Natural killer cell (primary cell): ENCODE results near the gene KCP. TPM values are rescaled to one million over a fixed set of nuclear protein-coding genes. Genes with fewer than 3 reads are reported as not detected.

Experiments
- ATAC-seq, 3 donors: fragments of 150-1000 bp in 2 of 3; fragments of 200-7000 bp in 1 of 3; cut with Tn5 transposase; 1 replicate in 1 of 3; 2 replicates in 2 of 3; pipeline ENCODE4 v1.10.0; 2021; ENCODE audit warnings: mild to moderate bottlenecking in 2 of 3, moderate library complexity in 2 of 3
- DNase-seq, 2 donors: peaks; one replicate each; pipeline versions ENCODE4 v3.0.0 to v3.0.0-alpha.2; 2013 to 2021; ENCODE audit warnings: mixed read lengths in 1 of 2
- H3K27ac ChIP-seq: one replicate; pipeline ENCODE4 v1.5.1; 2013; ENCODE audit warnings: mild to moderate bottlenecking, low read length
- H3K27me3 ChIP-seq: one replicate; pipeline ENCODE4 v1.6.1; 2013; ENCODE audit warnings: low read length; ENCODE audit not compliant: control insufficient read depth, insufficient read depth
- H3K36me3 ChIP-seq: one replicate; pipeline ENCODE4 v1.6.1; 2013; ENCODE audit warnings: low read length; ENCODE audit not compliant: control insufficient read depth, insufficient read depth
- H3K4me1 ChIP-seq: one replicate; pipeline ENCODE4 v1.6.1; 2013; ENCODE audit warnings: low read length; ENCODE audit not compliant: control insufficient read depth, insufficient read depth
- H3K4me3 ChIP-seq: one replicate; pipeline ENCODE4 v1.5.1; 2013; ENCODE audit warnings: low read length
- H3K9me3 ChIP-seq: one replicate; pipeline ENCODE4 v1.6.1; 2013; ENCODE audit warnings: low read length; ENCODE audit not compliant: control insufficient read depth, insufficient read depth
- H3K27ac Mint-ChIP-seq, 2 donors: one replicate each; pipeline ENCODE4 v1.8.0; 2022; ENCODE audit warnings: mild to moderate bottlenecking in 2 of 2, mixed read lengths in 2 of 2, moderate library complexity in 1 of 2
- H3K27me3 Mint-ChIP-seq, 2 donors: one replicate each; pipeline ENCODE4 v1.8.0; 2022; ENCODE audit warnings: low read depth in 2 of 2, mixed read lengths in 2 of 2
- H3K36me3 Mint-ChIP-seq: one replicate; pipeline ENCODE4 v1.8.0; 2022; ENCODE audit warnings: mixed read lengths
- H3K4me1 Mint-ChIP-seq, 2 donors: one replicate each; pipeline ENCODE4 v1.8.0; 2022; ENCODE audit warnings: mixed read lengths in 2 of 2
- H3K4me3 Mint-ChIP-seq: one replicate; pipeline ENCODE4 v1.8.0; 2022; ENCODE audit warnings: mild to moderate bottlenecking, moderate library complexity, mixed read lengths
- H3K9me3 Mint-ChIP-seq, 2 donors: one replicate each; pipeline ENCODE4 v1.8.0; 2022; ENCODE audit warnings: mixed read lengths in 2 of 2
- CTCF ChIP-seq: fragments of 200-600 bp; IDR thresholded peaks from one replicate; pipeline ENCODE4 v1.8.0; 2022; ENCODE audit warnings: antibody characterized with exemption
- WGBS: methylation state at CpG from one replicate; pipeline ENCODE4 v1.1.7; 2013; ENCODE audit warnings: missing lambda C conversion rate; ENCODE audit not compliant: insufficient coverage; 5-methylcytosine and 5-hydroxymethylcytosine counted together
- intact Hi-C: fragments of 100-400 bp; cut with micrococcal nuclease; formaldehyde crosslinking; loops from one replicate; pipeline ENCODE4 v1.14.2; 2022
- total RNA-seq, 4 donors: library from RNA; stranded (reverse); fragments of 120-200 nt in 1 of 4; gene quantifications; one replicate each; pipeline versions ENCODE4 v1.2.3 to v1.2.4, GENCODE V29; 2013 to 2022

Gene KCP
- total RNA-seq, 3 donors from 2014 or later (not counting 1 experiment from before 2014, with no cell fraction given) = 0.49 to 0.95 TPM; not detected in 1

- H3K9me3 ChIP-seq = no peaks in the 10 kb centered on the region
- TF ChIP-seq CTCF = no peak
- H3K27me3 ChIP-seq = no peaks in the 10 kb centered on the region
- no peak overlapping the region for H3K27ac ChIP-seq
- DNase-seq = no peak
- intact Hi-C loops = no loop called here
- WGBS = 88% methylated on average over 12 of the region's 12 CpGs
- Mint-ChIP-seq H3K27me3 (no peaks in the 10 kb centered on the region), H3K27ac (no peak overlapping the region), H3K36me3 (no peaks in the 10 kb centered on the region), H3K4me3 (no peak overlapping the region), H3K4me1 (peaks cover 11 to 22% of the 10 kb centered on the region in 2 donors), H3K9me3 (no peaks in the 10 kb centered on the region)
- no peak for ATAC-seq
- no peak overlapping the region for H3K4me3 ChIP-seq
- no peaks in the 10 kb centered on the region for H3K36me3 ChIP-seq
- peaks cover 19% of the 10 kb centered on the region for H3K4me1 ChIP-seq
Measured at GRCh38 chr7:128859232-128860157, 51.0 kb downstream of the KCP start.

GRCh38 chr7:128858380-128859231, 51.9 kb downstream of the KCP start:
- TF ChIP-seq CTCF = no peak
- peaks cover 0 to 3% of the 10 kb centered on the region in 2 donors for H3K27me3 Mint-ChIP-seq
- no peaks in the 10 kb centered on the region for H3K36me3 Mint-ChIP-seq
- H3K27ac Mint-ChIP-seq = no peak overlapping the region
- Histone ChIP-seq H3K36me3 (no peaks in the 10 kb centered on the region), H3K27ac (no peak overlapping the region), H3K27me3 (no peaks in the 10 kb centered on the region), H3K9me3 (no peaks in the 10 kb centered on the region), H3K4me3 (no peak overlapping the region), H3K4me1 (peaks cover 11% of the 10 kb centered on the region)
- WGBS = 89% methylated on average over 18 of the region's 18 CpGs
- H3K4me3 Mint-ChIP-seq = no peak overlapping the region
- intact Hi-C loops = no loop called here
- no peak for DNase-seq
- no peak for ATAC-seq
- no peaks in the 10 kb centered on the region for H3K9me3 Mint-ChIP-seq
- H3K4me1 Mint-ChIP-seq = peaks cover 11 to 18% of the 10 kb centered on the region in 2 donors

- peaks cover 0 to 3% of the 10 kb centered on the region in 2 donors for H3K27me3 Mint-ChIP-seq
- no peak for DNase-seq
- H3K36me3 Mint-ChIP-seq = no peaks in the 10 kb centered on the region
- H3K9me3 Mint-ChIP-seq = no peaks in the 10 kb centered on the region
- no peak overlapping the region for H3K4me3 Mint-ChIP-seq
- no peak overlapping the region for H3K27ac Mint-ChIP-seq
- 88% methylated on average over 16 of the region's 17 CpGs for WGBS
- Histone ChIP-seq H3K9me3 (no peaks in the 10 kb centered on the region), H3K4me1 (no peaks in the 10 kb centered on the region), H3K4me3 (no peak overlapping the region), H3K27me3 (no peaks in the 10 kb centered on the region), H3K36me3 (no peaks in the 10 kb centered on the region), H3K27ac (no peak overlapping the region)
- TF ChIP-seq CTCF = no peak
- no peaks in the 10 kb centered on the region for H3K4me1 Mint-ChIP-seq
- intact Hi-C loops = no loop called here
- no peak for ATAC-seq
Measured at GRCh38 chr7:128856001-128856718, 54.3 kb downstream of the KCP start.
